ENCODE data around the gene NUP214. TPM values are rescaled to one million over a fixed set of nuclear protein-coding genes. Genes with fewer than 3 reads are reported as not detected.

NUP214 gene
- total RNA-seq = 77.7 and 79.2 TPM in 2 replicates

DNA sequence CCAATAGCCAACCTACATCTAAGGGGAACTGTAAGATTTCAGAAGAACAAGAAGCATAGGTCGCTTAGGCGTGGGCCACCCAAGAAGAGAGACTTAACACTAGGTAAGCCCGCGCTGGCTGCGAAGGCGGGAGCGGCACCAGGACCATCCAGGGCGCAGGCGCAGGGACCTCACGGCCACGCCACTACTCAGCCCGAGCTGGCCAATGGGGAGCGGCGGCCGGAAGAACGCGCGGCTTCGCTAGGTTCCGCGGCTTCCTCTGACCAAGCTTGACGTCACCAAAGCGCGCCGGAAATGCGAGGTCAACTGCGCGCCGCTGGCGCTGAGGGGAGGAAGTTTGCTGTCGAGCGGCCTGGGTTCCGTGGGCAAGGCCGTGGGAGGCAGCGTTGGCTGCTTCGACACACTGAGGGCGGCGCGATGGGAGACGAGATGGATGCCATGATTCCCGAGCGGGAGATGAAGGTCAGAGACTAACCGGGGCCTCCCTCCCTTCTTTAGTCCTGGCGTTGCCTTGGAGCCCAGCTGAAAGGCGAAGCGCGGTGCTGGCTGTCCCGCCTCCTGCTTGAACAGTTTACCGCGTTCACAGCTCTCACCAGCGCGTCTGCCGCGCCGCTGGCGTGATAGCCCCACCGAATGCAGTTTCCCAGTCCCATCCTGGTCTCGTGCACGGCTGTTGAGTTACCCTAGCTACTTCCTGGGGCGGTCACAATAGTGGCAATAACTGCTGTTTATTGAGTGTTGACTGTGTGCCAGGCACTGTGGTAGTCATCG, at the start of gene NUP214:
NUP214 (plus strand) TSS at position 299 of the 771 bp plus-strand sequence; CDS start at position 418, 119 bp downstream.
- Mint-ChIP-seq H3K9me3 (no peaks in the 10 kb centered on the region), H3K4me3 (peak within 1 kb of the TSS; percentile 99), H3K27me3 (peaks cover 2% of the 10 kb centered on the region), H3K4me1 (peaks cover 26% of the 10 kb centered on the region), H3K36me3 (ENCODE audit: low read depth) (peaks cover 32% of the 10 kb centered on the region), H3K27ac (peak within 1 kb of the TSS; percentile 99)
- intact Hi-C loops (cut with micrococcal nuclease) = loop anchor here (1.0 to 10.0 kb wide), 6 partner anchors 68 to 1907 kb away; partner anchors contain the start of genes EXOSC2, FAM78A, GTF3C5 and PRRC2B
- peak; percentile 100 for DNase-seq

DNA sequence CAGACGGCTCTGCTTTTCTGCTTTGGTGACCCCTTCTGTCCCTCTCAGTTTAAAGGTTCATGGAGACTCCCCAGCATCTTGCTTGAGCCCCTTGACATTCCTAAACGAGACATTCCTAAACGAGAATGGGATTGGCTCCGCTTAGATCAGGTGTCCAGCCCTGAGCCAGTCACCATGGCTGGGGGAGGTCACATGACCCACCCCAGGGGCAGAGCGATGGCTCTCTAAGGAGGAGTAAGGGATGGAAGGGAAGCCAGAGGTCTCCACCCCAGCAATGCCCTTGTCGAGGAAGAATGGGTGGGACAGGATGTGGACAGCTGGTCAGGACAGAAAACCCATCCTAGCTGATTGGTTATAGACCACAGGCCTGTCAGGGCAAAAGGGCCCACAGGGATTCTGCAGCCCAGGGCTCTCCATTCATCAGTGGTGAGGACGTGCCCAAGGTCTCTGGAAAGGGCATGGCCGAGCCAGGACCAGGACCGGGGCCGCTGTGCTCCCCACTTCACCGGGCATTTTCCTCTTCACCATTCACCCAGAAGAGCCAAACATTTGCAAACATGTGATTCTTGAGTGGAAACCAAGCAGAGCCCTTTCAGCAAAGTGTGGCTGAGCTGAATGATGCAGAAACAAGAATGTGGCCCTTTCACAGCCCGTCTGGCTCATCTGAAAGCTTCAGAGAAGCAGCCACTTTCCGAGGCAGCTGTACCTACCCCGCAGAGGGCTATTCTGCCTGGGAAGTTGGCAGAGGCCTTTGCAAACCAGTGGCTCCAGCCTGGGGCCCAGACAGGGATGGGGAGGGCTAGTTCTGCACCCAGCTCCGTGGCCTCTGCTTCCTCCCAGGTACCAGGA, 48.8 kb upstream of the NUP214 start:
- no peak for DNase-seq
- Mint-ChIP-seq H3K36me3 (ENCODE audit: low read depth) (no peaks in the 10 kb centered on the region), H3K27me3 (no peaks in the 10 kb centered on the region)

DNA sequence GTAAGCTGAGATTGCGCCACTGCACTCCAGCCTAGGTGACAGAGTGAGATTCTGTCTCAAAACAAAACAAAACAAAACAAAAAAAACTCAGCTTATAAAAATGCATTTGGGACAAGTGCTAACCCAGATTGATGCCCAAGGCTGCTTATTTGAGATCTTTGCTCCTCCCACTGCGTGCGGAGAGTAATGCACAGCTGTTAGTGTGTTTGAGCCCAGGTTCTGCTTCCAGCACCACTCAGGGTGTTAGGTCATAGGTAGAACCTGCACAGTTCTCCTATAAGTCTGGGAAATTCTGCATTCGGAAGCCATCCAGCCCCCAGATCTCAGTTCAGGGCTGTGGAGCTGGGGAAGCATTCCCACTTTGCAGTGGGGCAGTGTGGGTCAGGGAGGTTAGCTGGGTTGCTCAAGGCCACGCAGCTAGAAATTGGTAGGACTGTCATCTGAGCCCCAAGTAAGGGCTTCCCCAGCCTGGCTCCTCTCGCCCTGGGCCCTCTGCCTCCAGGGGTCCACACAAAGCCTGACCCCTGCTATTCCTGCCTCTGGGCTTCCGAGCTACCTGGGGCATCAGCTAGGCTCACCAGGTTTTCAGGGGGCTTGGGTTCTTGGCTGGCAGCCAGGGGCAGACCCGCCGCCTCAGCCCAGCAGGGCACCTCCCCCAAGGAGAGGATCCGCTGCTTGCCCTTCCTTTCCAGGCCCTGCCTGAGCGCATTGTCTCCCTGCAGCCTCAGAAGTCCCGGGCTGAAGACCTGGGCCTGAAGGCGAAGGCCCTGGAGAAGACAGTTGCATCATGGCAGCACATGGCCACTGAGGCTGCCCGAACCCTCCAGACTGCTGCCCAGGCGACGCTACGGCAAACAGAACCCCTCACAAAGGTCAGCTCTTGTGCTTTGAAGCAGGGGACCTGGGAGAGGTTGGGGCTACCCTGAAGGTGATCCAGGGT, 46.7 kb upstream of the NUP214 start:
- no peaks in the 10 kb centered on the region for H3K4me1 Mint-ChIP-seq
- no peak overlapping the region for H3K27ac Mint-ChIP-seq
- no peaks in the 10 kb centered on the region for H3K36me3 Mint-ChIP-seq (ENCODE audit: low read depth)
- no peak for DNase-seq
- no peak overlapping the region for H3K4me3 Mint-ChIP-seq
- intact Hi-C loops (cut with micrococcal nuclease) = no loop called here
- no peaks in the 10 kb centered on the region for H3K9me3 Mint-ChIP-seq
- no peaks in the 10 kb centered on the region for H3K27me3 Mint-ChIP-seq

More for the DNA sequence above, 48.8 kb upstream of the NUP214 start:
- no peak overlapping the region for H3K27ac Mint-ChIP-seq
- no peaks in the 10 kb centered on the region for H3K9me3 Mint-ChIP-seq
- intact Hi-C loops (cut with micrococcal nuclease) = no loop called here
- H3K4me1 Mint-ChIP-seq = no peaks in the 10 kb centered on the region
- H3K4me3 Mint-ChIP-seq = no peak overlapping the region

DNA sequence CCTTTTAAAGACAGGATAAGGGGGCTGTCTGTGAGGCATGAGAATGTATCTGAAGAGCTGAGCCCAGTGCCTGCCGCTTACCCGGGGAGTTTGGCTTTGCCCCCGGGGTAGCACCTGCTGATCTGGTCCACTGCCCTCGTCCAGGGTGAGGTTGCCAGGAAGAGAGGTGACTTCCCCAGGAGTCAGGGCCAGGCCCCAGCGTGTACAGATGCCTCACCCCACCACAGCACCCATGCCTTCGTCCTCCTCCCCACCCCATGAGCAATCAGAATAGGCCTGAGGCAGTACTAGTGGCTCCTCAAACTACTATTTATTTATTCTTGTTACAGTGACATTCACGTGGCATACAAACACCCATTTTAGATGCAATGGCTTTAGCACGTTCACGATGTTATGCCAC, 44.8 kb upstream of the NUP214 start:
- Mint-ChIP-seq H3K4me3 (no peak overlapping the region), H3K36me3 (ENCODE audit: low read depth) (no peaks in the 10 kb centered on the region), H3K27ac (no peak overlapping the region), H3K4me1 (no peaks in the 10 kb centered on the region), H3K27me3 (no peaks in the 10 kb centered on the region), H3K9me3 (no peaks in the 10 kb centered on the region)
- no peak for DNase-seq
- intact Hi-C loops (cut with micrococcal nuclease) = no loop called here

DNA sequence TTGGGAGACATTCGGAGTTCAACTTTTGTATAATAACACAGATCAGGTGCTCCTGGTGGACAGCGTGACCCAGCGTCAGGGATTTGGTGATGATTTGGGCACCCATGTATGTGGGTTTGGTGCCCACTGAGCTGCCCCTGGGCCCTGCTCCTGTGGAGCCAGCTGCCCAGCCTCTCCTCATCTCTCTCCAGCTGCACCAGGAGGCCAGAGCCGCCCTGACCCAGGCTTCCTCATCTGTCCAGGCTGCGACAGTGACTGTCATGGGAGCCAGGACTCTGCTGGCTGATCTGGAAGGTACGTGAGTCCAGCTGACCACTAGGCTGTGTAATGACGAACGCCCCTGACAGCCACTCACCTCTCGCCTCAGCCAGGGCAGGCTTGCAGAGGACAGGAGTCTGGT, 43.5 kb upstream of the NUP214 start:
- no peak overlapping the region for H3K27ac Mint-ChIP-seq
- H3K36me3 Mint-ChIP-seq (ENCODE audit: low read depth) = no peaks in the 10 kb centered on the region
- no peaks in the 10 kb centered on the region for H3K27me3 Mint-ChIP-seq

DNA sequence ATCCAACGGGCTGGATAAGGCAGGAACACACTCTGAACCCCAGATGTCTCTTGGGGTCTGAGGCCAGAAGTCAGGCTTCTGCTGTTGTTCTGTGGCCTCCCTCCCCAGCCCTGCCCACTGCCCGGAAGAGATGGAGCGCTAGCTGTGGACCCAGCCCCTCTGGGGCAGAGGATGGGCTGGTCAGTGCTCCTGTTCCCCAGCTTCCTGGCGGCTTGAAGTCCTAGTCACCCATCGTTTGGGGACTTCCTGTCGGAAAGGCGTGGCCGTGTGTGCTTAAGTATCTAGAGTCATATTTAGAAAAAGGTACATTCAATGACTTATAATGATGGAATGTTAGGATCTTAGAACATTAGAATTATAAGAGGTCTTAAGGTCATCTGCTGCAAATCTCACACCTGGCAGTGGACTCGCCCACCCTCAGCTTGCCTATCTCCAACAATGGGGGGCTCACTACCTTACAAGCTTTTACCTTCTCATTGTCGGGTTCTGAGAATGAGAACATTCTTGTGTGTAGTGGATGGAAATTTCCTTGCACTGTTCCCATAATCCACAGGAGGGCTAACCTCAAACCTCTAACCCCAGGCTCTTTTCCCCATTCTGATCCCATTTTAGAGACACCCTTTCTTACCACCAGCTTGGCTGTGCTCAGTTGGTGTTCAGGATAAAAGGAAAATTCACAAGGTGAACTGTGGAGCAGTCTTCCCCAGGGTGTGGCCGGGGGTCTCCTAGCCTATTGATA, 42.4 kb upstream of the NUP214 start:
- no peak for DNase-seq
- no peaks in the 10 kb centered on the region for H3K36me3 Mint-ChIP-seq (ENCODE audit: low read depth)
- no peak overlapping the region for H3K27ac Mint-ChIP-seq
- no peaks in the 10 kb centered on the region for H3K9me3 Mint-ChIP-seq
- no peaks in the 10 kb centered on the region for H3K4me1 Mint-ChIP-seq
- intact Hi-C loops (cut with micrococcal nuclease) = no loop called here
- H3K27me3 Mint-ChIP-seq = no peaks in the 10 kb centered on the region
- no peak overlapping the region for H3K4me3 Mint-ChIP-seq

More for the DNA sequence above, 43.5 kb upstream of the NUP214 start:
- no peak overlapping the region for H3K4me3 Mint-ChIP-seq
- no peaks in the 10 kb centered on the region for H3K4me1 Mint-ChIP-seq
- no peaks in the 10 kb centered on the region for H3K9me3 Mint-ChIP-seq
- intact Hi-C loops (cut with micrococcal nuclease) = no loop called here
- DNase-seq = no peak

DNA sequence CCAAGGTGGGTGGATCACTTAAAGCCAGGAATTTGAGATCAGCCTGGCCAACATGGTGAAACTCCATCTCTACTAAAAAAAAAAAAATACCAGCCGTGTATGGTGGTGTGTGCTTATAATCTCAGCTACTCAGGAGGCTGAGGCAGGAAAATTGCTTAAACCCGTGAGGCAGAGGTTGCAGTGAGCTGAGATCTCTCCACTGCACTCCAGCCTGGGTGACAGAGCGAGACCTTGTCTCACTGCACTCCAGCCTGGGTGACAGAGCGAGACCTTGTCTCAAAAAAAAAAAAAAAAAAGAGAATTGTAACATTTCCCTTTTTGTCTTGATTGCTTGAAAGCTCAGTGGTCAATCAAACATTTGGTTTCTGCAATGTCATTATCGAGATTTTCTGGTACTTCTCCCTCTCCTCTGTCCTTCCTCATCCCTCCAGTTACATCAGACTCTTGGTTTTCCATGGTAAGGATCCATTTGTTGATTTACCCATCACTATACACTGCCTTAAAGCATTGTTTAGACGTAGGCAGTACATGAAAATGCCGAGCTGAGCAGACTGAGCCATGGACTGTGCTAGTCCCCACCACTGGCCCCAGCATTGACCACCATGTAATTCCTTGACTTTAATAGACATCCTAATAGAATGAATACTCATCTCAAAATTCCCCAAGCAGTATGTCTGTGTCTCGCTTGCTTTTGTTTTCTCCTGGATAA, 40.6 kb upstream of the NUP214 start:
- Mint-ChIP-seq H3K27me3 (no peaks in the 10 kb centered on the region), H3K9me3 (no peaks in the 10 kb centered on the region), H3K27ac (no peak overlapping the region), H3K4me1 (no peaks in the 10 kb centered on the region), H3K4me3 (no peak overlapping the region), H3K36me3 (ENCODE audit: low read depth) (no peaks in the 10 kb centered on the region)
- DNase-seq = no peak
- intact Hi-C loops (cut with micrococcal nuclease) = no loop called here

DNA sequence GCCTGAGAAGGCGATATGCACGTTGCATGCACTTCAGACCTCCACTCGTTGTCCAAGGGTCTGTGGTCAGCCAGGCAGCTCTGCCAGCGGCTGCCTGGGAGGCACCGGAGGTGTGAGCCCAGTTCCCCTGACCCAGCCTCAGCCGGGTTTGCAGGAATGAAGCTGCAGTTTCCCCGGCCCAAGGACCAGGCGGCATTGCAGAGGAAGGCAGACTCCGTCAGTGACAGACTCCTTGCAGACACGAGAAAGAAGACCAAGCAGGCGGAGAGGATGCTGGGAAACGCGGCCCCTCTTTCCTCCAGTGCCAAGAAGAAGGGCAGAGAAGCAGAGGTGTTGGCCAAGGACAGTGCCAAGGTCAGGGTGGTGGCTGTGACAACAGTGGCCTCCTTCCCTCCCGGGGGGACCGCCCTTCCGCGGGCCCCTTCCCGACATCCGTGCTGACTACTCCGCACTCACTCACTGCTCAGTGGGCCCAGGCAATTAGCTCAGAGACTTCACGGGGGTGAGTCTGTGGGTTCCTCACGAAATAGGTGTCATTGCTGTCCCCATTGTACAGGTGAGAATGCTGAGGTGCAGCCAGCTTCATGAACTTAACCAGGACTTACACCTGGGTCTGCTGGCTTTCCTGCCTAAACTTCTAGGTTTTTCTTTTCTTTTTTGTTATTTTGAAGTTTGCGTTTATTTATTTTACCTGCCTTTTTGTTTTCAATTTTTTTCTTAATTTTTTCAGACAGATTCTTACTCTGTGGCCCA, 39.8 kb upstream of the NUP214 start:
- Mint-ChIP-seq H3K9me3 (no peaks in the 10 kb centered on the region), H3K27me3 (no peaks in the 10 kb centered on the region), H3K4me1 (no peaks in the 10 kb centered on the region), H3K36me3 (ENCODE audit: low read depth) (no peaks in the 10 kb centered on the region), H3K27ac (no peak overlapping the region), H3K4me3 (no peak overlapping the region)
- no peak for DNase-seq
- intact Hi-C loops (cut with micrococcal nuclease) = no loop called here

DNA sequence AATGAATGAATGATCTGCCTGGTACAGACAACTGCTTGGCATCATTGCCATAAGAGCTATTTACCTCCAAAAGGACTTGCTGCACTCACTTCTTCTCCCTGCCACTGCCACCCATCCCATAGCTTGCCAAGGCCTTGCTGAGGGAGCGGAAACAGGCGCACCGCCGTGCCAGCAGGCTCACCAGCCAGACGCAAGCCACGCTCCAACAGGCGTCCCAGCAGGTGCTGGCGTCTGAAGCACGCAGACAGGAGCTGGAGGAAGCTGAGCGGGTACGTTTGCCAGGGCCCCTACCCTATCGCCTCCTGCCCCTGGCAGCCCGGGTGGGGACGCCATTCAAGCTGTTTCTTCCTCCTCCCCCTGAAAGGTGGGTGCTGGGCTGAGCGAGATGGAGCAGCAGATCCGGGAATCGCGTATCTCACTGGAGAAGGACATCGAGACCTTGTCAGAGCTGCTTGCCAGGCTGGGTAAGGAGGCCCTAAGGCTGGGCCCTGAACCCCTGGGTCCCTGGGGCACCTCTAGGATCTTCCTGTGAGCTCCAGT, 38.0 kb upstream of the NUP214 start:
- no peaks in the 10 kb centered on the region for H3K9me3 Mint-ChIP-seq
- no peak overlapping the region for H3K27ac Mint-ChIP-seq
- no peaks in the 10 kb centered on the region for H3K4me1 Mint-ChIP-seq
- no peaks in the 10 kb centered on the region for H3K36me3 Mint-ChIP-seq (ENCODE audit: low read depth)
- no peak for DNase-seq
- no peaks in the 10 kb centered on the region for H3K27me3 Mint-ChIP-seq
- no peak overlapping the region for H3K4me3 Mint-ChIP-seq
- intact Hi-C loops (cut with micrococcal nuclease) = no loop called here

DNA sequence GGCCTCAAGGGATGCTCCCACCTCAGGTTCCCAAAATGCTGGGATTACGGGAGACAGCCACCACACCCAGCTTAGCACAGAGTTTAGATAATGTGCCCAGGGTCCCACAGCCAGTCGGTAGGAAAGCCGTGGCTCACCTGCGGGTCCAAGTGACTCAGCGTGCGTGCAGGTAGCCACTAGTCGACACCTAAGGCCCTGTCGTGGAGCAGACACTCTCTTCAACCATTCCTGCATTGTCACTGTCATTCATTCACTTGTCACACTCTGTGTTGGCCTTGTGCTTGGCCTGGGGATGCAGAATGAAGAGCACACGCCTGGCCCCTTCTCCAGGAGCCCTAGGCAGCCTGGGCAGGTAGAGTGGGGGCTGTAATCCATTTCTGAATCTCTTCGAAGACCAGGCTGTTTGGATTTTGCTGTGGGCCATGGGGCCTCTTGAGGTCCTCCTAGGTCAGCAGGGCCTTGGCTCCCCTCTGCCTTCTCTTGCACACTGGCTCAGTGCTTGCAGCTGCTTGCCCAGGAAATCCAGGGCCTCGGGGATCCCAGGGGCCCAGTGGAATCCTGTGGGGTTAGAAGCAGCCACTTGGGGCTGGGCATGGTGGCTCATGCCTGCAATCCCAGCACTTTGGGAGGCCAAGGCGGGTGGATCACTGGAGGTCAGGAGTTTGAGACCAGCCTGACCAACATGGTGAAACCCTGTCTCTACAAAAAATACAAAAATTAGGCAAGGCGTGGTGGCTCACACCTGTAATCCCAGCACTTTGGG, 35.2 kb upstream of the NUP214 start:
- Mint-ChIP-seq H3K27me3 (peaks cover 11% of the 10 kb centered on the region), H3K36me3 (ENCODE audit: low read depth) (no peaks in the 10 kb centered on the region), H3K27ac (no peak overlapping the region), H3K9me3 (no peaks in the 10 kb centered on the region), H3K4me1 (no peaks in the 10 kb centered on the region), H3K4me3 (no peak overlapping the region)
- intact Hi-C loops (cut with micrococcal nuclease) = no loop called here
- DNase-seq = no peak

DNA sequence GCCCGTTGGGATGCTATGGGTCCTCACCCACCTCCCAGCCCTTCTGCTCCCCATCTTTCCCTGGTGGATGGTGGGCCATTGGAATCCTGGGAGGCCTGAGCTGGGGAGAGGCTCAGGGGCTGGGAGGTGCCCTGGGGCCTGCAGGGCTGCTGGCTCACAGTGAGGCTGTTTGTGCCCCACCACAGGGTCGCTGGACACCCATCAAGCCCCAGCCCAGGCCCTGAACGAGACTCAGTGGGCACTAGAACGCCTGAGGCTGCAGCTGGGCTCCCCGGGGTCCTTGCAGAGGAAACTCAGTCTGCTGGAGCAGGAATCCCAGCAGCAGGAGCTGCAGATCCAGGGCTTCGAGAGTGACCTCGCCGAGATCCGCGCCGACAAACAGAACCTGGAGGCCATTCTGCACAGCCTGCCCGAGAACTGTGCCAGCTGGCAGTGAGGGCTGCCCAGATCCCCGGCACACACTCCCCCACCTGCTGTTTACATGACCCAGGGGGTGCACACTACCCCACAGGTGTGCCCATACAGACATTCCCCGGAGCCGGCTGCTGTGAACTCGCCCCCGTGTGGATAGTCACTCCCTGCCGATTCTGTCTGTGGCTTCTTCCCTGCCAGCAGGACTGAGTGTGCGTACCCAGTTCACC, 33.9 kb upstream of the NUP214 start:
- no peak overlapping the region for H3K27ac Mint-ChIP-seq
- intact Hi-C loops (cut with micrococcal nuclease) = no loop called here
- DNase-seq = no peak
- H3K4me3 Mint-ChIP-seq = no peak overlapping the region
- peaks cover 21% of the 10 kb centered on the region for H3K27me3 Mint-ChIP-seq
- H3K9me3 Mint-ChIP-seq = no peaks in the 10 kb centered on the region
- H3K36me3 Mint-ChIP-seq (ENCODE audit: low read depth) = no peaks in the 10 kb centered on the region
- H3K4me1 Mint-ChIP-seq = peaks cover 3% of the 10 kb centered on the region
